G401.6 (cell line): Measurements from ENCODE around the gene SULF2.
"Not testable (repeated sequence)": the region's sequence is repeated elsewhere in the genome, so short reads cannot be mapped to it uniquely, and the experiment has no call there.

Source experiments
- FAIRE-seq: peaks from 2 replicates; lab custom pipeline; 2012; peaks lifted over from hg19 to GRCh38; lab: Jason Lieb, UNC

SULF2 gene

DNA sequence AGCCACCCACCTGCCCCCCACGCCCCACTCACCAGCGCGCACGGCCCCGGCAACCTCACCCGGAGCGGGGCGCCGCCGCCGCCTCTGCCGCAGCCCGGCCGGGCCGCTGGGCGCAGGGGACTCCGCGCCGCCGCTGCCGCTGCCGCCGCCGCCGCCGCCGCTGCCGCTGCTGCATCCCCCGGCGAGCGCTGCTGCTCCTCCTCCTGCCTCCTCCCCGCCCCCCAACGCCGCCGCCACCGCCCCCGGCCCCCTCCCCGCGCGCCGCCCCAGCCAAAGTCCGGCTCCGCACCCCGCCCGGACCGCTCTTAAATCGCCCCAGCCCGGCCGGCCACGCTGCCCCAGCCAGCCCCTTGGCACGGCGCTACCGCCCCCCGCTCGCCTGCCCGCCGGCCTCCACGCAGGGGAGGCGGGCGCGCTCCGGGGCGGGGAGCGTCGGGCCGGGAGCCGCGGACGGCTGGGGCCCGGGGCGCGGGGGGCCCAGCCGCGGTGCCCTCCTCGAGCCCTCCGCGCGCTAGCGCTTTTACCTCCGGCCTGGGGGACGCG is at the start of gene SULF2:
SULF2 (minus strand) TSS at position 171 of the 543 bp plus-strand sequence. CDS start 28,118 bp downstream, outside the sequence.
- no peak for FAIRE-seq

DNA sequence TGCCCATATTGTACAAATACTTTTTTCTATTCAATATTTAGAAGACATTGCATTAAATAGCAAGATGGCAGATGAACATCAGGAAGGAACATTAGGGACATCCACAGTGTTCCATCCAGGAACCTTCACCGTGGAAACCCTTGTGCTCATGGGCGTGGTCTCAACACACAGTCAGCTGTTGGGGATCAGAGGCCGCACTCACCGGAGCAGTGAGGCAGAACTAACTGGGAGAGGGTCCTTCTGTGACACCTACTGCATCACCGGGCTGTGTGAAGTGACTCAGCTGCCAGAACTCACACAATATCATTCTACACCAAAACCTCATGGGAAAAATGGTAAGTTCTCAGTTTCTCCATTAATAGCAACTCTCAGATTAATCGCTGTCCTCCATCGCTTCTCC is 46.4 kb upstream of the SULF2 start:
- FAIRE-seq, result not testable (repeated sequence)

DNA sequence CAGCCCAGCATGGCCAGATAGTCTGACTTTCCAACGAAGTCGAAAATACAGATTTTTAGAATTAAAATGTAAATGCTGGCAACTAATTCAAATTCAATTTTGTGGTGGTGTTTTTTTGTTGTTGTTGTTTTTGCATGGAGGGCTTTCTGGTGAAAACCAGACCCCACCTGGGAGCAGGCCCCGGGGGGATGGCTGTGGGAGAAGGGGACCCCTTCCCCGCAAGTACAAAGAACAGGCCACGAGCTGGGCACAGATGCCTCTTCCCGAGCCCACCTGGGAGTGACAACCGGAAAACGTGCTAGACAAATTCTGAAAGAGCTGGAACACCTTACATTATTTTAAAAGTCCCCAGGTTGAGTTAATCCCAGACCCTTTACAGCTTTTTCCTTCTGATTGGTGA is 41.4 kb upstream of the SULF2 start:
- not testable (repeated sequence) for FAIRE-seq

DNA sequence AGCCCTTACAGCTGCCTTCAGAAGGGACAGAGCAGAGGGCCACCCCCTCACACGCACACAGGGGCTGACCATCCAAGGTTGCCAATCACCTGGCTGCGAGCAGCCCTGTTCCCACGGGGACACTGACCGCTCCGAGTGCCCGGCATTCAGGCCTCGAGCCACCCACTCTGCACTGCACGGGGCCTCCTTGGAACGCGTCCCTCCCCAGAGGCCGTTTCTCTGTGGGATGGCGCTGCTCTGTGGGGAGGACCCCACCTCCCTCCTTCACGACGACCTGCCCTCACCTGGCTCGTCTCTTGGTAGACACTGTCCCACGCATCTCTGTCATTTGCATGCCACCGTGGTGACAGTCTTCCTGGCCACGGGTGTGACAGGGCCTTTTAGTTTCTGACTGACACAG is 40.7 kb upstream of the SULF2 start:
- not testable (repeated sequence) for FAIRE-seq

DNA sequence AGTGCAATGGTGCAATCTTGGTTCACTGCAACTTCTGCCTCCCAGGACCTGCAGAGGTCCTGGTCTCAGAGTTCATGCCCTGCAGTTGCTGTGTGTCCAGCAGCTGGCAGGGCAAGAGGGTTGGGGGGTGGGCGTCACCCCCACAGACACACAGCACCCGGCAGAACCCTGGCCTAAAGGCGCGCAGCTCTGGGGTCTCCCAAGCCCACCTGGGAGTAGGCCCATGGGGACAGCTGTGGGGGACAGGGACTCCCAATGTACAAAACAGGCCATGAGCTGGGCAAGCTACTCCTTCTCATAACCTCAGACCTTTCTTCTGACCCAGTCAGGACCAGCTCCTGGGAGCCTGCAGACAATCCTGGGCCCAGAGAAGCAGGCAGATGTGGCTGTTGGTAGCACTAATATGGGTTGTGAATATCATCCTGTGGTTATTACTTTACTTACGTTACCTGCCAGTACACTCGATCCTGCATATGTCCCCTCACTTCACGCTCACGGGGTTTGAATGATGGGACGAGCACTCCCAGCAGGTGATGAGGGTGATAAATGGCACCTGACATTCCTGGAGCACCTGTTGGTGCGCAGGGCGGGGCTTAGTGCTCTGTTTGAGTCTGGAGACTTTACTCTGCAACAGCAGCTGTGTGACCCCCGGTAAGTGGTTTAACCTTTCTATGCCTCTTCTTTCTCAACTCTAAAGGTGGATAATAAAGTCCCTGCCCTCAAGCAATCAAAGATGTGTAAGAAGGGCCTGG is 39.9 kb upstream of the SULF2 start:
- no peak for FAIRE-seq

DNA sequence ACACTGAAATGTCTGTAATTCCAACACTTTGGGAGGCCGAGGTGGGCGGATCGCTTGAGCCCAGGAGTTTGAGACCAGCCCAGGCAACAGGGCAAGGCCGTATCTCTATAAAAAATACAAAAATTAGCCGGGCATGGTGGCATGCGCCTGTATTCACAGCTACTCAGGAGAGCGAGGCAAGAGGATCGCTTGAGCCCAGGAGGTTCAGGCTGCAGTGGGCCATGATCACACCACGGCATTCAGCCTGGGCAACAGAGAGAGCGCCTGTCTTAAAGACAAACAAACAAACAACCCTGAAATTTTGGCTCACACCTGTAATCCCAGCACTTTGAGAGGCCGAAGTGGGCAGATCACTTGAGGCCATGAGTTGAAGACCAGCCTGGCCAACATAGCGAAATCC is 38.7 kb upstream of the SULF2 start:
- not testable (repeated sequence) for FAIRE-seq

DNA sequence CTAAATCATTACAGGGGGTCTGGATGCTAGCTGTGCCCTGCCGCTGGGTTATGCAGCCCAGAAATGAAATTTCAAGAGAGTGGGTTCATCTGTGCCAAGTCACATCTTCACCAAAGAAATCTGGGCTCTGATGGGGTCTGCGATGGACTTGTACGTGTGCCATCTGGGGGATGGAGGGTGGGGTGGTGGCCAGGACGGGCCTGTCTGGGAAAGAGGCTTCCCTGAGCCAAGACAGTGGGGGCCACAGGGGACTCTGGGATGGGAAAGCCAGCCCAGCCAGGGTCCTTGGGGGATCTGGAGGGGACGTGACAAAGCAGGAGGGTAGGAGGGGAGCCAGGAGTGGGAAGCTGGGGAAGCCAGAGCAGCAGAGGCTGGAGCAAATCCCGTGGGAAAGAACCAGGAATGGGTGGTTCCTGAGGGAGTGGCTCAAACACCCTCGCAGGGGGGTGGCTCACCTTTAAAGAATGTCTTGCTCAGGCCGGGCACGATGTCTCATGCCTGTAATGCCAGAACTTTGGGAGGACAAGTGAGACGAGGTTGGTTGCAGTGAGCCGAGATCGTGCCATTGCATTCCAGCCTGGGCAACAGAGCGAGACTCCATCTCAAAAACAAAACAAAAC is 36.3 kb upstream of the SULF2 start:
- FAIRE-seq, result no peak

DNA sequence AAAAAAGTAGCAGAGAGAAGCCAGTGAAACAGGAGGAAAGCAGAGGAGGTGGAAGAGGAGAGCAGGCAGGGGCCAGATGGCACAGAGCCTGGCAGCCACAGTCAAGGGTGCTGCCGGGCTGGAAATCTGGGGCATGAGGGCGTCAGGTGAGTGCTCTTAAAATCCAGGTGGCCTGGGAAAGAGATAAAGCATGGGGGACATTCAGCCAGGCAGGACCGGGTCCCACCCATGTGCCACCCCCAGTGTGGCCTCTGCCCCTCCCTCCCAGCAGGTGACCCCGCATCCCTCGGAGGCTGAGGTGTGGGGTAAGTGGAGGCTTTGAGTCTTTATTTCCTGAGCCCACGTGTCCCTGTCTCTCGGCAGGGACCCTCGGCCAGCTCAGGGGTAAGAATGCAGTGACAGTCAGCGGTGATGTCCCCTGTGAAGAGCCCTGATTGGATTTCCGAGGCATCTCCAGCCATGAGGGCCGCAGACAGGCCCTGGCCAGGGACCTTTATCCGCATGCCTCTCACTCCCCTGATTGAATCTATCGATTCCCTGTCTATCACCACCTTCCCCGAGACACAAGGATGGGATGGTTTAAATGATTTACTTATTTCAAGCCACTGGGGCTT is 33.8 kb upstream of the SULF2 start:
- no peak for FAIRE-seq

DNA sequence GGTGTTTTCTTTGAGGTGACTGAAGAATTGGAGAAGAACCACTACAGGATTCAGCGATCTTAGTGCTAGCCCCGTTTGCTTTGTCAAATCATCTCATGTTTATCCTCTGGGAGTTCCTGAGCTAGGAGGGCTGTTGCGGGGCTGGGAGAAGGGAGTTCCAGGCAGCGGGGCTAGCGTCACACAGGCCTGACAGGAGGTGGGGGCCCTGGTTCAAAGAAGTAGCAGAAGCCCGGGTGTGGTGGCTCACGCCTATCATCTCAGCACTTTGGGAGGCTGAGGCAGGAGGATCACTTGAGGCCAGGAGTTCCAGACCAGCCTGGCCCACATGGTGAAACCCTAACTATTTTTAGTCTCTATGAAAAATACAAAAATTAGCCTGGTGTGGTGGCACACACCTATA is 33.2 kb upstream of the SULF2 start:
- FAIRE-seq, result no peak

DNA sequence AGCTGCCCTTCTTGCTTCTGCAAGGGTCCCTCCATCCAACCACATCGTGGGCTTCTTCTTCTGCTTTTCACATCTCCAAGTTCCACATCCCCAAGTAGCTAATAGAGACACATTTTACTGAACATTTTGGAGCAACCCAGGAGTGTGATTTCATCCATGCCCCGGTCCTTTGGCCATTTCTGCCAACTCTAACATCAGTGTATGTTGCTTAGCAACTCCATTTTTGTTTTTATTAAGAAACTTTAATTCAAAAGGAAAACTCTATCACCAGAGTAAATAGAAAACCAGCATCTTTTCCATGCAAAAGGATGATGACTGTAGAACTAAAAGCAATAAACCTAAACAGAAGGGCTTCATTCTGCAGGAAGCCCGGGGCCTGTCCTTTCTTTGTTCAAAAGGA is 32.7 kb upstream of the SULF2 start:
- no peak for FAIRE-seq

DNA sequence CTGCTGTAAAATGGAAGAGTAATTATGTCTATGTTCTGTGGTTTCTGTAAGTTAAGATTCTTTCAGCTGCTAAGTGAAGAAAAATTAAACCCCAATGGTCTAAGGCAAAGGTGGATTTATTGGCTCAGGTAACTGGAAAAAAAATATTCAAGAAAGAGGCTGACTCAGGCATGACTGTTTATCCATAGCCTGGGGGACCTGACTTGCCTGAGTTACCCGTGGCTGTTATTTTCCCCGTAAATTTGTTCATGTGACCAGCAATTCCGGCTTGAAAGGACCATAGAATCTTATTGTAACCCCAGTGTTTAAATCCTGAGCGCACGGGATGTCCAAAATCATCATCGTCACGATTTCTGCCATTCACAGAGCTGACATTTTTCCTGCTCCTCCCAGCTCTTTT is 32.3 kb upstream of the SULF2 start:
- no peak for FAIRE-seq

DNA sequence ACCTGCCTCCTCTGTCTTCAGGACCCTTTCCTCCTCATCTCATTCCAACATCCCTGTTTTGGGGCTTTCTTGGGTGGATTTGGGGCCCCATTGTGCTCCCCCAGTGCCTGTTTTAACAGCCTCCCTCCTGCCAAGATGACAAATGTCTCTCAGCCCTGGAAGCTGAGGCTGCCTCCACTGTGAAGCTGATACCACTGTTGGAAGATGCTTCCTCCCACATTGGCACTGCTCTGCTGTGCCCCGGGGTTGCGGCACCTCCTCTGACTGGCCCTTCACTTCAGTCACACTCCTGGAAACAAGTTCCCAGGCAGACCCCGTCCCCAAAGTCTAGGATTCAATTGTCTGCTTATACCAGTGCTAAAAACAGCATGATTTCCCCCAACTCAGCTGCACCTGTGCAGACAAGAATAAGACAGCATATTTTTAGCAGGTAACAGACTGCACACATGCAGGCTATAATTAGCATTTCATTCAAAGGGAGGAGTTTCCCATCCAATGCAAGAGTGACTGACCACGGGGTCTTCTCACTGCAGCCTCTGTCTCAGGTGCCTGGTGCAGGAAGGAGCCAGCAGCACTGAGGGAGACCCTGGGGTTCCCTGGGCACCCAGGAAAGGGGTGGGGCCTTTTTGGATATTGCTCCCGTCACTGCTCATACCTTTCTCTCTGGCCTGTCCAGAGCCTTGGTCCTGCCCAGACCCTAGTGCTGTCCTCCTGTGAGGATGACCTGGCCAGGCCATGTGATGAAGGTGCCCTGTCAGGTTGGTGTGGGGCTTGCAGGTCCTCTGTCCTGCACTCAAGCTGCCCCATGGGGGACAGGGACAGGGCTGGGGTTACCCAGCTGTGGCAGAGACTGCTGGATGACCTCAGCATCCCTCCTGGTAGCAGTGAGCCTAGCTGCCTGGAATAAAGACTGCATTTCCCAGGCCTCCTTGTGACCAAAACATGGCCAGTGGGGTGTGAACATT is 31.5 kb upstream of the SULF2 start:
- no peak for FAIRE-seq

DNA sequence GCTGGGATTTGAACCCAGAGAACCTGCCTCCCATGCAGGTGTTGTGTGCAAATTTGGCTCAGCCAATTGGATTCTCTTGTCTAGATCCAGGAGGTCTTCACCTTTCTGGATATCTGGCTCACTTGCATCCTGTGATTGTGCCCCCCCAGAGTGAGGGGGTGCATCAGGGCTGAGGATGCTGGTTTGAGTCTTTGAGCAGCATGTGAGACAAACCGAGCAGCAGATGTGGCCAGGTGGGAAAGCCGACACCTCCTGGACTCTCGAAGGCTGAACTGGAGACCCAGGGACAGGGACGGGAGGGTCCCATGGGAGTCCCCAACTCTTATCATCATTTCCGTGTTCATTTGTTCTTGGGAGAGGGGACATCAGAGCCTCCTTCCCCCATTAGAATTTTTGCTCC is 30.6 kb upstream of the SULF2 start:
- FAIRE-seq, result no peak

DNA sequence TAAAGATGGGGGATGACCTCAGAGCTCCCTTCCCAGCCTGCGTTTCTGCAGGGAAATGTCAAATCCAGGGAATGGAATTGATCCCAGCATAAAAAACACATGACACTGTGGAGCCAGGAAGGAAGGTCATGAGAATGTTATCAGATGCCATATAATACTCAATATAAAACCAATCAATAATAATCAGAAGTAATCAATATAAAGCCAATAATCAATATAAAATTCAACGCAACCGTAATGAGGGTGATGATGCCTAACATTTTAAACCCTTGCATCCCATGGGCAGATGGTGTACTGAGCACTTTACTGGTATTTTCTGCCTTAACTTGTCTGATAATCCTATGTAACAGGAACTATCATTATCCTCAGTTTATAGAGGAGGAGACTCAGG is 30.1 kb upstream of the SULF2 start:
- no peak for FAIRE-seq

DNA sequence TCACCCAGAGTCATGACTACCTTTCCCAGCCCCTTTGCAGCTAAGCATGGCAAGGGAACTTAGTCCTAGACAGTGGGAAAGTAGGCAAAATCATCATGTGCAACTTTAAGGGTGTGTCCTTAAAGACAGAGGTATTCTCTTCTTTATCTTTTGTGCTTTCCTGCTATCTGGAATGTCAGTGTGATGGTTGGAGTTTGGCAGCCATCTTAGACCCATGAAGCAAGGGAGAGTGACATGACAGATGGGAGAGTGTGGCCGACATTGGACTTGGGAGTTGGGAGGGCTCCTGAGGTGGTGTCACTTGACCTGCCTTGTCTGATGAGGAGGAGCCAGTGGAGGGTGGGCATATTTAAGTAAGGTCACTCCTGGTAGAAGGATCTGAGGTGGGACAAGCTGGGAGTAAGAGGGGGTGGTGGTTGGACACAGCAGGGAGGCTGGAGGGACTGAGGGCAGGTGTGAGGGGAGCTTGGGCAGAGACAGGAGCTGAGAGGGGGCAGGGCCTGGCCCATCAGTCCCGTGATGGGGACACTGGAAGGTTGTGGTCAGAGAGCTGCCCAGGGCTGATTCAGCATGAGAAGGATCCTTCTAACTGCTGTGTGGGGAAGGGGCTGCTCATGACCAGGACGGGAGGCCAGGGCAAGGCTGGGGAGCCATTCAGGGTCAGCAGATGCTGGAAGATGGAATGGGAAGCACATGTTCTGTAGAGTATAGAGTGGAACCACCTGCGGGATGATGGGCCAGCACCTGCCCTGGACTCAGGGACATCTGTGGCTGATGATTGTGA is 29.5 kb upstream of the SULF2 start:
- FAIRE-seq, result no peak

DNA sequence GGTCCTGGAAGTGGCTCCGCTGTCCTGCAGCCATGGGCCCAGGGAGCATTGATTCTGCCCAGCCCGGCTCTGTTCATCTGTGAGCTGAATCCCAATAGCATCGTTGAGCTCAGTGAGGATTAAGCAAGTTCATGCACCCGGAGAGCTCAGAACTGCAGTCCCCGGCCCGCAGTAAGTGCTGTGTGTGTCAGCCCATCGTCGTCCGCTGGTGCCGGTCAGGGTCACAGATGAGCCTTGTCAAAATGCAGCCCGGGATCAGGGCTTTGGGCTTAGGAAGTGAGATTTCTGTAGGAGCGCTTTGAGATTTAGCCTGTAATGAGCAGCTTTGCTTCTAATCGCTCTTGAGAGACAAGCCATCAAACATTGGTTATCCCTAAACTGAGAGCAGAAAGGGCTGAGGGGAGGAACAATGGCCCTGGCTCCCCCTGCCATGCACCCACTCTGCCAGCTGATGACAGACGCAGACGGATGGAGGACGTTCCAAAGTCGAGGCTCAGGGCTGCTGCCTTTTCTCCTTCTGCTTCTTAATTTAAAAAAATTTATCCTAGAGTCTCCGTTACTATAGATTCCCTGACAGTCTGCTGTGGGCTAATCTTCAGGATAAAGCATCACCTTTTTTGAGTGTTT is 25.6 kb upstream of the SULF2 start:
- no peak for FAIRE-seq

DNA sequence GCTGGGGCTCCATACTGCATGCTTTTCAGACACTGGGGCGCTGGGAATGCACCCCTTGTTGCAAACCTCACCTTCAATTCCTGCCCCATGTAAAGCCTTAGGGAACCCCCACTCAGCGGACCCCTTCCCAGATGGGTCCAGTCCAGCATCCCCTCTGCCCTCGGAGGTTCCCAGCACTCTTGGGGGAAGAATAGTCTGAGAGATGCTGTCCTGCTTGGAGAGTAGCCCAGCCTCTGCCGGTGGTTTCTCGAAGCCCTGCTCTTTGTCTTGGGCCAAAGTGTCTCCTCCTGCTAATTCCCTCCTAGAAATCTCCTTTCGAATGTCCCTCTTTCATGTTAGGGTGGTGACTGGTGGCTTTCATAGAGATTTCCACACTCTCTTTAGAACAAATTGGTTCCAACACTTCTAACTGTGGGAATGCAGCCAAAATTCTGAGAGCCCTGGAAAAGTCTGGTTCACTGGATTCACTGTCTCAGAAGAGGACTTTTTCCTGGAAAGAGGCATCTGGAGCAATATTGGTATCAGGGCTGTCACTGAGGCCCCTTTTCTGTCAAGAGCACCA is 24.9 kb upstream of the SULF2 start:
- FAIRE-seq, result no peak

DNA sequence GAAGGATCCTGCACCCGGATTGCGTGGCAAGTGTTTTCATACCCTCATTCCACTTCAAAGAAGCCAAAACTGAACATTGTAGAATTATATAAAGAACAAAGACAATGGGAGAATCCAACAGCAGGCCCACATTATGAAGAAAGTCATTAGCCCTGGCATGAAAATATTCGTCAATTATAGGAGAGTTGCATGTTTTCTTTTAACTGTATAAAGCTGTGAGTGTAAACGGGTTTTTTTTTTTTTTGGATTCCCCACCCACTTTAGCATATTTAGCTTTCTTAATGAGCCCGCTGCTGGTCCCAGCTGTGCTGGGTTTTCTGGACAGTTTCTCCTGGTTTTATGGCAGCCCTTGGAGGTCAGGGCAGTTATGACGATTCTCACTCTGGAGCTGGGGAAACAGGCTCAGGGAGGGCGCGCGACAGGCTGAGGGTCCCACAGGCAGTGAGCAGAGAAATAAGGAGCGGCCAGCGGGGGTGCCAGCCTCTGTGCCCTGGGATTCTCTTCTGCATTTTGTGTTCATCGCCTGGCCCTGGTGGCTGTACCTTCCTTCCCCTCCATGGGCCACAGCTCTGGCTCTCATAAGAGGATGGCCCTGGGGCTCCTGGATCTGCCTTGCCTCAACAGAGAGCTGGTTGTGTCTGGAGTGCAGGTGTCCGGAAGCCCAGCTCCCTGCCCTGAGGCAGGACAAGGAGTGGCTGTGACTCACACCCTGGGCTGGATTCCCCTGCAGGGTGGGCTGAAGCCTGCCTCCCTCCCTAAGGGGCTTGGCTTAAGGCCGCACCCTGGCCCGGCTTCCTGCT is 24.1 kb upstream of the SULF2 start:
- no peak for FAIRE-seq

DNA sequence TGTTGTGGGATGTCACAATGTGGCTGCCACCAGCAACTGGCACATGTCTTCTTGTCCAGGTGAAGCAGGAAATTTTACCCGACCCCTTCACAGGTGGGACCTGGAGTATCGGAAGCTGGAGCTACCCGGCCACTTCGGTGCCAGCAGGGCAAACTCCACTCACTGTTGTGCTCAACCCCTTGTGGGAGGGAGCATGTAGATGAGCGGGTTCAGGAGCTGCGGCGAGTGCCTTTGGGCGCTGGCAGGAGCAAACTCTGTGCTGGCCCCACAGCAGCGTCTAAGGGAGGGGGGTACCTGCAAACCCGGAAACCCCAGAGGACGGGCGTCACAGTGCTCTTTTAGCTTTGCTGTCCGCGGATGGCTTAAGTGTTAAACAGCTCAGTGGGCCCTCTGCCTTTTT is 20.7 kb upstream of the SULF2 start:
- no peak for FAIRE-seq

DNA sequence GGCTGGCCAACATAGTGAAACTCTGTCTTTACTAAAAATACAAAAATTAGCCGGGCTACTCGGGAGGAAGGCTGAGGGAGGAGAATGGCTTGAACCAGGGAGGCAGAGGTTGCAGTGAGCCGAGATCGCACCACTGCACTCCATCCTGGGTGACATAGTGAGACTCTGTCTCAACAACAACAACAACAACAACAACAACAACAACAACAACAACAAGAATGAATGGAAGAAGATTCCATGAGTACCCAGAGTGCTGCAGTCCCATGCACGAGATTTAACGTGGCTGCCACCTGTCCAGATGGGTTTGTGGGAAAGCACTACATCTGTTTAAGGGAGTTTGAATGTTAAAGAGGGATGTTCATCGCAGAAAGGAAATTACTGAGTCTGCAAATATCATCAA is 19.7 kb upstream of the SULF2 start:
- FAIRE-seq, result not testable (repeated sequence)
